IMR-90 (cell line): ENCODE data around the gene PLEKHF1. TPM values are rescaled to one million over a fixed set of nuclear protein-coding genes. Genes with fewer than 3 reads are reported as not detected.
A peak's percentile ranks its signal among the peaks of the same experiment; 100 is the strongest.

Source experiments
- ATAC-seq: fragments of 200-7000 bp; cut with Tn5 transposase; 2 replicates; pipeline ENCODE4 v1.9.1; 2020; ENCODE audit warnings: low read depth, mild to moderate bottlenecking, moderate library complexity
- BruUV-seq: library from RNA; stranded (reverse); fragments of 400-500 nt; replicated peaks from 2 replicates; lab custom pipeline; 2021; lab: Mats Ljungman, UMichigan
- CTCF ChIA-PET: fragments of 300-600 bp; formaldehyde crosslinking; extraction: SDS; loops from one replicate; lab custom pipeline; 2021; ENCODE audit warnings: antibody characterized with exemption; lab: Yijun Ruan, JAX
- POLR2A ChIA-PET: fragments of 300-600 bp; sonication (Branson Sonifier 250); formaldehyde crosslinking; loops from one replicate; lab custom pipeline; 2022; ENCODE audit warnings: antibody characterized with exemption; ENCODE audit not compliant: unreplicated experiment; lab: Charles Lee
- DNase-seq: peaks from one replicate; pipeline ENCODE4 v3.0.0; 2013
- H2AFZ ChIP-seq: replicated peaks from 2 replicates; pipeline ENCODE3; 2013; ENCODE audit warnings: low read length, mild to moderate bottlenecking; ENCODE audit not compliant: poor library complexity
- H2AK5ac ChIP-seq: 2 replicates; pipeline ENCODE4 v1.6.1; 2013; ENCODE audit warnings: low read depth, low read length, inconsistent platforms
- H2AK9ac ChIP-seq: replicated peaks from 2 replicates; pipeline ENCODE3; 2013; ENCODE audit warnings: mild to moderate bottlenecking, low read depth, low read length, moderate library complexity; ENCODE audit not compliant: poor library complexity
- H2BK120ac ChIP-seq: 2 replicates; pipeline ENCODE4 v1.6.1; 2013; ENCODE audit warnings: low read depth, low read length, inconsistent platforms
- H2BK15ac ChIP-seq: 3 replicates; pipeline ENCODE4 v1.6.1; 2013; ENCODE audit warnings: low read depth, low read length, inconsistent platforms
- H2BK20ac ChIP-seq: 2 replicates; pipeline ENCODE4 v1.6.1; 2013; ENCODE audit warnings: low read depth, mild to moderate bottlenecking, inconsistent platforms, low read length, moderate library complexity
- H2BK5ac ChIP-seq: 2 replicates; pipeline ENCODE4 v1.6.1; 2013; ENCODE audit warnings: mild to moderate bottlenecking, low read depth, low read length, inconsistent platforms; ENCODE audit not compliant: poor library complexity, severe bottlenecking
- H3K14ac ChIP-seq: replicated peaks from 2 replicates; pipeline ENCODE4 v1.6.1; 2013; ENCODE audit warnings: low read depth, low read length, inconsistent platforms
- H3K18ac ChIP-seq: 2 replicates; pipeline ENCODE4 v1.6.1; 2013; ENCODE audit warnings: low read depth, low read length, control low read depth
- H3K23ac ChIP-seq: 2 replicates; pipeline ENCODE4 v1.6.1; 2013; ENCODE audit warnings: low read depth, low read length, inconsistent platforms
- H3K27ac ChIP-seq: 2 replicates; pipeline ENCODE4 v1.5.1; 2013; ENCODE audit warnings: mild to moderate bottlenecking, control low read depth, low read length; ENCODE audit not compliant: insufficient read depth
- H3K27me3 ChIP-seq: 2 replicates; pipeline ENCODE4 v1.6.1; 2013; ENCODE audit warnings: low read length; ENCODE audit not compliant: control insufficient read depth, insufficient read depth
- H3K36me3 ChIP-seq: 2 replicates; pipeline ENCODE4 v1.6.1; 2013; ENCODE audit warnings: low read length, mixed read lengths; ENCODE audit not compliant: control insufficient read depth, insufficient read depth
- H3K4ac ChIP-seq: 2 replicates; pipeline ENCODE4 v1.6.1; 2013; ENCODE audit warnings: low read depth, low read length, inconsistent platforms
- H3K4me1 ChIP-seq: 2 replicates; pipeline ENCODE4 v1.6.1; 2013; ENCODE audit warnings: low read length, mixed read lengths; ENCODE audit not compliant: control insufficient read depth, insufficient read depth
- H3K4me2 ChIP-seq: 2 replicates; pipeline ENCODE4 v1.6.1; 2013; ENCODE audit warnings: low read depth, mild to moderate bottlenecking, control low read depth, low read length, moderate library complexity
- H3K4me3 ChIP-seq: 2 replicates; pipeline ENCODE4 v1.5.1; 2013; ENCODE audit warnings: low read depth, mild to moderate bottlenecking, control low read depth, low read length, moderate library complexity; ENCODE audit not compliant: insufficient read depth
- H3K56ac ChIP-seq: 2 replicates; pipeline ENCODE4 v1.6.1; 2013; ENCODE audit warnings: low read length, inconsistent platforms; ENCODE audit not compliant: insufficient read depth; ENCODE audit errors: extremely low read depth
- H3K79me1 ChIP-seq, 2 experiments: 2 replicates each; pipeline ENCODE4 v1.6.1; 2013; ENCODE audit warnings: low read length in 2 of 2, inconsistent platforms in 1 of 2, low read depth in 1 of 2
- H3K9ac ChIP-seq: 2 replicates; pipeline ENCODE4 v1.6.1; 2013; ENCODE audit warnings: low read depth, low read length, control low read depth
- H3K9me1 ChIP-seq: 2 replicates; pipeline ENCODE4 v1.6.1; 2013; ENCODE audit warnings: low read length, inconsistent platforms; ENCODE audit not compliant: insufficient read depth
- H3K9me3 ChIP-seq: 2 replicates; pipeline ENCODE4 v1.6.1; 2013; ENCODE audit warnings: low read length; ENCODE audit not compliant: control insufficient read depth, insufficient read depth
- H4K20me1 ChIP-seq: 2 replicates; pipeline ENCODE4 v1.6.1; 2013; ENCODE audit warnings: low read length, inconsistent platforms; ENCODE audit not compliant: insufficient read depth
- H4K5ac ChIP-seq: 2 replicates; pipeline ENCODE4 v1.6.1; 2013; ENCODE audit warnings: mild to moderate bottlenecking, low read depth, low read length, control low read depth
- H4K8ac ChIP-seq, 2 experiments: 2 replicates each; pipeline ENCODE4 v1.6.1; 2013; ENCODE audit warnings: low read depth in 2 of 2, low read length in 2 of 2, control low read depth in 1 of 2, inconsistent platforms in 1 of 2
- H4K91ac ChIP-seq: 2 replicates; pipeline ENCODE4 v1.6.1; 2013; ENCODE audit warnings: low read depth, low read length, inconsistent platforms; ENCODE audit not compliant: insufficient read depth
- BHLHE40 ChIP-seq: fragments of 150-350 bp; IDR thresholded peaks from 2 replicates; pipeline ENCODE4 v1.6.1; 2016; ENCODE audit warnings: mild to moderate bottlenecking, low read depth, low read length
- CEBPB ChIP-seq: IDR thresholded peaks from 2 replicates; pipeline ENCODE4 v1.6.1; 2012; ENCODE audit warnings: low read depth, low read length, improper control_type of control experiment
- MAFK ChIP-seq: IDR thresholded peaks from 2 replicates; pipeline ENCODE4 v1.6.1; 2012; ENCODE audit warnings: low read depth, low read length, improper control_type of control experiment
- MAZ ChIP-seq: IDR thresholded peaks from 2 replicates; pipeline ENCODE4 v1.6.1; 2012; ENCODE audit warnings: low read depth, mild to moderate bottlenecking, low read length, improper control_type of control experiment, moderate library complexity, borderline replicate concordance
- MXI1 ChIP-seq: IDR thresholded peaks from 2 replicates; pipeline ENCODE4 v1.6.1; 2012; ENCODE audit warnings: low read depth, mild to moderate bottlenecking, low read length, moderate library complexity, borderline replicate concordance
- RAD21 ChIP-seq: IDR thresholded peaks from 2 replicates; pipeline ENCODE4 v1.6.1; 2012; ENCODE audit warnings: low read length, improper control_type of control experiment
- SMC3 ChIP-seq: fragments of 150-350 bp; IDR thresholded peaks from 2 replicates; pipeline ENCODE4 v1.6.1; 2016; ENCODE audit warnings: low read depth, mild to moderate bottlenecking, antibody characterized with exemption, low read length, moderate library complexity
- WGBS, 2 experiments: methylation state at CpG; one replicate each; pipeline versions ENCODE4 v1.1.5 to v1.1.7; 2013; ENCODE audit warnings: missing lambda C conversion rate in 2 of 2; ENCODE audit not compliant: insufficient read length in 1 of 2; ENCODE audit errors: extremely low coverage in 2 of 2; 5-methylcytosine and 5-hydroxymethylcytosine counted together
- dilution Hi-C: fragments of 300-500 bp; cut with HindIII; formaldehyde crosslinking; loops from one replicate; pipeline ENCODE4 v1.14.3; 2018; ENCODE audit warnings: low sequenced_read_pairs; ENCODE audit not compliant: unreplicated experiment
- in situ Hi-C: fragments of 300-500 bp; cut with MboI; formaldehyde crosslinking; loops from 3 replicates; pipeline ENCODE4 v1.14.3; 2019; ENCODE audit warnings: low sequenced_read_pairs, inconsistent platforms, mixed read lengths
- intact Hi-C: fragments of 100-400 bp; cut with micrococcal nuclease; formaldehyde crosslinking; loops from 2 replicates; pipeline ENCODE4 v1.10.0; 2022
- polyA plus RNA-seq, 3 experiments: library from polyadenylated mRNA; depleted of rRNA; stranded (reverse); fragments of >200 nt; gene quantifications; 2 replicates each; pipeline ENCODE4 v1.2.3, GENCODE V29; 2012; ENCODE audit warnings: low replicate concordance in 1 of 3
- total RNA-seq: library from RNA; depleted of rRNA; stranded (reverse); fragments of >200 nt; gene quantifications from 2 replicates; pipeline ENCODE4 v1.2.3, GENCODE V29; 2012
- TF ChIP-seq, protein P1 (sequence below): fragments of 150-350 bp; IDR thresholded peaks from 2 replicates; pipeline ENCODE4 v1.6.1; 2016; ENCODE audit warnings: low read depth, mild to moderate bottlenecking, low read length, moderate library complexity, borderline replicate concordance
- TF ChIP-seq, protein P2 (sequence below): fragments of 150-350 bp; IDR thresholded peaks from 2 replicates; pipeline ENCODE4 v1.6.1; 2017; ENCODE audit warnings: mild to moderate bottlenecking, antibody characterized with exemption, low read length, low read depth

The PLEKHF1 gene
- total and polyA plus RNA-seq, 2 of the 4 experiments (the other 2 are of a cell fraction): 5.0 to 6.6 TPM

DNA sequence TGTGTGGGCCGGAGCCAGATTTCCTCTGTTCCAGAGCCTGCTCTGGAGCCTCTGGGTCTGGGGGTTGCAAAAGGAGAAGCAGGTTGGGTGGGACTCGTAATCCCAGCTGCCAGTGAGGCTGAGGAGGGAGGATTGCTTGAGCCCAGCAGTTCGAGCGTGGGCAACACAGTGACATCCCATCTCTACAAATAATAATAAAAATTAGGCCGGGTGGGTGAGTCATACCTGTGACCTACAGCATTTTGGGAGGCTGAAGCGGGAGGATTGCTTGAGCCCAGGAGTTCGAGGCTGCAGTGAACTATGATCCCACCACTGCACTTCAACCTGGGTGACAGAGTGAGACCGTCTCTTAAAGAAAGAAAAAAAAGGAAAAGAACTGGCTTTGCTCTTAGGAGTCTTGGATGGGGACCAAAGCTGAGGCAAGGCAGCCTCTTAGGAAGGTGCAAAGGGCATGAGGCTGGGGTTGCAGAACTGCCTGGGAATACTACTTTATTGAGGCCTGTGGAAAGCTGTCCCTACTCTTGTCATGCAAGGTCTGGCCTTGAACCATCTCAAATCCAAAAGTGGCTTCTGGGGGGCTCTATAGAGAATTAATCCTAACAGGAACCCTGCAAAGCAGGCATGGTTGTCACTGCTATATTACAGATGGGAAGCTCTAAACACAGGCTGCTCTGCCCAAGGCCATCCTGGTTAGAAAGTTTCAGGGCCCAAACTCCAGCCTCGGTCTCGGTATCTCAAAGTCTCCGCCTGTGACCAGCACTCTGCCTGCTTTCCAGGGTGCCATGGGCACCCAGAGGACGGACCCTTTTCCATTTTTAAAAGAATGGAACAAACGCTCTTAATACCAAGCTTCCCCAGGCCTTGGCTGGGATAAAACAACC, 50.7 kb downstream of the PLEKHF1 start:
- Histone ChIP-seq H3K79me1 (peaks cover 18 to 40% of the 10 kb centered on the region in 2 experiments), H3K4me1 (peaks cover 6% of the 10 kb centered on the region), H3K4ac (peak overlapping the region; percentile 90), H3K27ac (peak overlapping the region; percentile 93), H2BK120ac (peak overlapping the region; percentile 45), H4K8ac (peak overlapping the region; percentile 93 to 97), H4K20me1 (no peaks in the 10 kb centered on the region; the same call in 1 of the 2 replicates), H3K9me1 (no peaks in the 10 kb centered on the region; the same call in 1 of the 2 replicates), H3K9ac (peak overlapping the region; percentile 92), H2BK15ac (no peak overlapping the region), H4K91ac (peak overlapping the region; percentile 85), H2AK5ac (peak overlapping the region; percentile 58; the same call in 1 of the 2 replicates), H2BK5ac (peak overlapping the region; percentile 73), H3K56ac (peak overlapping the region; percentile 49; the same call in 1 of the 2 replicates), H3K23ac (peak overlapping the region; percentile 63; the same call in 1 of the 2 replicates), H2AK9ac (peak overlapping the region; percentile 98), H3K36me3 (peaks cover 2% of the 10 kb centered on the region), H3K27me3 (no peaks in the 10 kb centered on the region; the same call in 1 of the 2 replicates), H3K14ac (peak overlapping the region; percentile 76; the same call in 1 of the 2 replicates), H2BK20ac (no peak overlapping the region), H3K4me2 (peak overlapping the region; percentile 97), H3K18ac (peak overlapping the region; percentile 36; the same call in 1 of the 2 replicates), H3K9me3 (no peaks in the 10 kb centered on the region), H3K4me3 (peak overlapping the region; percentile 91), H2AFZ (peak overlapping the region; percentile 98), H4K5ac (peak overlapping the region; percentile 86)
- WGBS, 2 experiments: no CpG with 5 or more reads among the region's 13 CpGs
- CTCF ChIA-PET: interaction anchor here (0.6 to 1.7 kb wide), 20 partner anchors 10 to 305 kb away, joined by 3 to 46 read pairs (median 4); partner anchors contain the start of gene POP4
- BruUV-seq: no TSS peak
- POLR2A ChIA-PET: interaction anchor here (1.0 to 1.1 kb wide), 2 partner anchors 105 to 110 kb away, joined by 3 read pairs; partner anchors contain the start of gene POP4
- TF ChIP-seq CEBPB: no peak
- TF ChIP-seq MAZ: no peak
- TF ChIP-seq RAD21: no peak
- TF ChIP-seq SMC3: no peak
- TF ChIP-seq MXI1: no peak
- TF ChIP-seq MAFK: no peak
- TF ChIP-seq, protein P1, sequence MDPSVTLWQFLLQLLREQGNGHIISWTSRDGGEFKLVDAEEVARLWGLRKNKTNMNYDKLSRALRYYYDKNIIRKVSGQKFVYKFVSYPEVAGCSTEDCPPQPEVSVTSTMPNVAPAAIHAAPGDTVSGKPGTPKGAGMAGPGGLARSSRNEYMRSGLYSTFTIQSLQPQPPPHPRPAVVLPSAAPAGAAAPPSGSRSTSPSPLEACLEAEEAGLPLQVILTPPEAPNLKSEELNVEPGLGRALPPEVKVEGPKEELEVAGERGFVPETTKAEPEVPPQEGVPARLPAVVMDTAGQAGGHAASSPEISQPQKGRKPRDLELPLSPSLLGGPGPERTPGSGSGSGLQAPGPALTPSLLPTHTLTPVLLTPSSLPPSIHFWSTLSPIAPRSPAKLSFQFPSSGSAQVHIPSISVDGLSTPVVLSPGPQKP: no peak
- TF ChIP-seq, protein P2, sequence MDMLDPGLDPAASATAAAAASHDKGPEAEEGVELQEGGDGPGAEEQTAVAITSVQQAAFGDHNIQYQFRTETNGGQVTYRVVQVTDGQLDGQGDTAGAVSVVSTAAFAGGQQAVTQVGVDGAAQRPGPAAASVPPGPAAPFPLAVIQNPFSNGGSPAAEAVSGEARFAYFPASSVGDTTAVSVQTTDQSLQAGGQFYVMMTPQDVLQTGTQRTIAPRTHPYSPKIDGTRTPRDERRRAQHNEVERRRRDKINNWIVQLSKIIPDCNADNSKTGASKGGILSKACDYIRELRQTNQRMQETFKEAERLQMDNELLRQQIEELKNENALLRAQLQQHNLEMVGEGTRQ: no peak
- no peak for TF ChIP-seq BHLHE40
- in situ Hi-C loops: no loop called here
- ATAC-seq (peak; percentile 3), DNase-seq (no peak)
- dilution Hi-C loops: no loop called here
- intact Hi-C loops: loop anchor here (1.0 to 2.0 kb wide), 4 partner anchors 22 to 110 kb away; partner anchors contain the start of gene POP4
